Activated naive CD8-positive, alpha-beta T cell (primary cell): ENCODE data around the gene ANKRD26.

ENCODE experiments used
- H3K27ac Mint-ChIP-seq: one replicate; pipeline ENCODE4 v1.8.0; 2021; ENCODE audit warnings: mixed read lengths
- H3K27me3 Mint-ChIP-seq: one replicate; pipeline ENCODE4 v1.8.0; 2021; ENCODE audit warnings: mixed read lengths
- H3K36me3 Mint-ChIP-seq: one replicate; pipeline ENCODE4 v1.8.0; 2021; ENCODE audit warnings: mixed read lengths
- H3K4me1 Mint-ChIP-seq: one replicate; pipeline ENCODE4 v1.8.0; 2021; ENCODE audit warnings: low read depth, mixed read lengths
- H3K4me3 Mint-ChIP-seq: one replicate; pipeline ENCODE4 v1.8.0; 2021; ENCODE audit warnings: mild to moderate bottlenecking, mixed read lengths
- H3K9me3 Mint-ChIP-seq: one replicate; pipeline ENCODE4 v1.8.0; 2021; ENCODE audit warnings: low read depth, mixed read lengths

The ANKRD26 gene

DNA sequence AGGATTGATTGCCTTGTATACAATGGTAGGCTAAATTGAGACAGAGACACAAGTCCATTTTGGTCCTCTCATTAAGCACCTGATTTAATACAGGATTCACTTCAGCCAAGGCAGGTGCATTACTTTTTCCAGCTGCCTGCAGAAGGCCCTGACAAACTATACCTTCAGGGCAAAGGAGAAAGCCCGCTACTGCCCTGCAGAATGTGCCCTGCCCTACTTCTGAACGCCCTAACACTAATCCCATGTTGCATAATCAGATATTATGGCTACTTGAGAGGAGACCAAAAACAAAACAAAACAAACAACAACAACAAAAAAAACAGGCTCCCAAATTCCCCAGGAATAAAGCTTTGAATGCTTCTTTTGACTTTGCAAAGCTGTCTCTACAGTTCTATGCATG, 122.7 kb downstream of the ANKRD26 start:
- Mint-ChIP-seq H3K4me1 (no peaks in the 10 kb centered on the region), H3K36me3 (peaks cover 25% of the 10 kb centered on the region), H3K27me3 (no peaks in the 10 kb centered on the region), H3K27ac (no peak overlapping the region), H3K4me3 (no peak overlapping the region), H3K9me3 (no peaks in the 10 kb centered on the region)

- Mint-ChIP-seq H3K27me3 (no peaks in the 10 kb centered on the region), H3K36me3 (peaks cover 34% of the 10 kb centered on the region), H3K27ac (no peak overlapping the region), H3K9me3 (peaks cover 9% of the 10 kb centered on the region), H3K4me1 (no peaks in the 10 kb centered on the region), H3K4me3 (no peak overlapping the region)
Observed at GRCh38 chr10:26970667-26971066, 129.6 kb downstream of the ANKRD26 start.

DNA sequence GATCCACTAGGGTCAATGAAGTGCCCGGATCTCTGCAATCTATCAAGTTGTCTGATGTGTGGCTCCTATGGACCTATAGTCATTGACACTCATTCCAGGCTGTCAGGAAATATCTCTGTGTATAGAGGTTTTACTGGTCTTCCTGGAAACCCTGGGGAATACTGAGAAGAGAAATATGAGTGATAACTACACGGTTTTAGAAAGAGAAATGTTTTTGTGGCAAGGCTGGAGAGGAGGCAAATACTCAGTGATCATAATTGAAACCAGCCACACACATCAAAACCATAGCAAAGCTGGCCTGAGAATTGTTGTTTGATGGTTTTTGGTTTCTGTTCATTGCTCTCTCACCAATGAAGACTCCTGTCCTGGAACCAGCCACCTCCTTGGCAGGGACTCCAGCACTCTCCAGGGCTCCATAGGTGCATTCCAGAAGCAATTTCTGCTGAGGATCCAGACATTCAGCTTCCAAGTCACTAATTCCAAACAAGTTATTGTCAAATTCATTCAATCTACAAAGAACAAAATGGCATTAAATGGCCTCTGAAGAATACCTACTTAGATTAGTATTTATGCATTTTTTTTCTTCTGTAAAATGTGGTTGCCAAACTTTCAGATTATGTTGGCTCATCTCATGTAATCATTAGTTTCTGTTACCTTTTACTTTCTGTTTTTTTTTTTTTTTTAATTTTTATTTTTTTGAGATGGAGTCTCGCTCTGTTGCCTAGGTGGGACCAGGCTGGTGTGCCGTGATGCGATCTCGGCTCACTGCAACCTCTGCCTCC, 131.0 kb downstream of the ANKRD26 start:
- Mint-ChIP-seq H3K36me3 (peaks cover 36% of the 10 kb centered on the region), H3K4me1 (no peaks in the 10 kb centered on the region), H3K9me3 (peaks cover 9% of the 10 kb centered on the region), H3K27ac (no peak overlapping the region), H3K27me3 (no peaks in the 10 kb centered on the region), H3K4me3 (no peak overlapping the region)

GRCh38 chr10:26962835-26963234, 137.5 kb downstream of the ANKRD26 start:
- Mint-ChIP-seq H3K9me3 (peaks cover 4% of the 10 kb centered on the region), H3K27ac (no peak overlapping the region), H3K4me1 (peaks cover 2% of the 10 kb centered on the region), H3K4me3 (no peak overlapping the region), H3K36me3 (peaks cover 37% of the 10 kb centered on the region), H3K27me3 (no peaks in the 10 kb centered on the region)

DNA sequence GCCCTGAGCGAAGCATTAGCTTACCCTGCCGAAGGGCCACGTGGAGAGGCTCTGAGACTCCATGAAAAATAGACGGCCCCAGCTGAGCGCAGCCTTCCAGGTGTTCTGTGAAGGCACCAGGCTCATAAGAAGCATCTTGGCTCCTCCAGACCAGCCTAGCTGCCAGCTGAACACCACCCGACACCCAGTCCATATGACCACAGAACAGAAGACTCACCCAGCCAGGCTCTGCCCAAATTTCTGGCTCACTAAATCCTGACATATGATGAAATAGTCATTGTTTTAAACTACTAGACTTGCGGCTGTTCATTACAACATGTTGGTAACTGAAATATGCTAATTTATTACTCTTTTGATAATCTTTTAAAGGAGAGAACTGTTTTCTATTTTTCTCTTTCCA, 140.0 kb downstream of the ANKRD26 start:
- H3K9me3 Mint-ChIP-seq = no peaks in the 10 kb centered on the region
- no peak overlapping the region for H3K27ac Mint-ChIP-seq
- peaks cover 2% of the 10 kb centered on the region for H3K4me1 Mint-ChIP-seq
- H3K27me3 Mint-ChIP-seq = no peaks in the 10 kb centered on the region
- H3K36me3 Mint-ChIP-seq = peaks cover 19% of the 10 kb centered on the region
- H3K4me3 Mint-ChIP-seq = no peak overlapping the region

- Mint-ChIP-seq H3K4me1 (peaks cover 2% of the 10 kb centered on the region), H3K27ac (no peak overlapping the region), H3K4me3 (no peak overlapping the region)
Observed at GRCh38 chr10:26959841-26960240, 140.5 kb downstream of the ANKRD26 start.

More at GRCh38 chr10:26959841-26960240, 140.5 kb downstream of the ANKRD26 start:
- no peaks in the 10 kb centered on the region for H3K27me3 Mint-ChIP-seq
- peaks cover 17% of the 10 kb centered on the region for H3K36me3 Mint-ChIP-seq
- H3K9me3 Mint-ChIP-seq = no peaks in the 10 kb centered on the region
